NK-92 (cell line): ENCODE data around the gene NDUFC2.
"Not testable (repeated sequence)": the region's sequence is repeated elsewhere in the genome, so short reads cannot be mapped to it uniquely, and the experiment has no call there.

Source experiments
- DNase-seq: peaks from one replicate; lab custom pipeline; 2025; ENCODE audit not compliant: unreplicated experiment; lab: John Stamatoyannopoulos, UW

NDUFC2 gene

GRCh38 chr11:78031629-78032028 is 48.0 kb downstream of the NDUFC2 start:
- no peak for DNase-seq

- no peak for DNase-seq
Measured at GRCh38 chr11:78030429-78031325, 49.0 kb downstream of the NDUFC2 start.

GRCh38 chr11:78028423-78028822 is 51.2 kb downstream of the NDUFC2 start:
- not testable (repeated sequence) for DNase-seq

GRCh38 chr11:78027759-78028158 is 51.9 kb downstream of the NDUFC2 start:
- DNase-seq: no peak

GRCh38 chr11:78025378-78025777 is 54.3 kb downstream of the NDUFC2 start:
- no peak for DNase-seq

GRCh38 chr11:78023426-78023825 is 56.2 kb downstream of the NDUFC2 start:
- no peak for DNase-seq

GRCh38 chr11:78022397-78023396 is 57.0 kb downstream of the NDUFC2 start, which contains the start of gene KCTD14:
Gene KCTD14 (minus strand): TSS chr11:78023276. CDS start chr11:78023249, 27 bp downstream.
- DNase-seq: no peak

GRCh38 chr11:78021611-78022010 is 58.1 kb downstream of the NDUFC2 start:
- DNase-seq: no peak

GRCh38 chr11:78020246-78020645 is 59.4 kb downstream of the NDUFC2 start:
- DNase-seq: no peak

GRCh38 chr11:78019808-78020207 is 59.9 kb downstream of the NDUFC2 start:
- no peak for DNase-seq
